Right atrium auricular region (tissue), 2 donors: ENCODE data around the gene BSN. TPM values are rescaled to one million over a fixed set of nuclear protein-coding genes. Genes with fewer than 3 reads are reported as not detected.

Experiments used
- DNase-seq: peaks from one replicate; pipeline ENCODE4 v3.0.0-alpha.2; 2019; ENCODE audit warnings: low spot score
- H3K27ac ChIP-seq, 2 donors: fragments of 200-600 bp; sonication (generic); 1 replicate in 1 of 2; 2 replicates in 1 of 2; pipeline ENCODE4 v1.5.1; 2016 to 2019
- H3K27me3 ChIP-seq, 2 donors: fragments of 200-600 bp; sonication (generic); one replicate each; pipeline versions ENCODE4 v1.5.1 to v1.6.0; 2017 to 2019
- H3K36me3 ChIP-seq: fragments of 200-600 bp; sonication (generic); one replicate; pipeline ENCODE4 v1.5.1; 2016
- H3K4me1 ChIP-seq, 2 donors: fragments of 200-600 bp; sonication (generic); one replicate each; pipeline versions ENCODE4 v1.5.1 to v1.6.0; 2017 to 2019
- H3K4me3 ChIP-seq, 2 donors: fragments of 200-600 bp; sonication (generic); 1 replicate in 1 of 2; 2 replicates in 1 of 2; pipeline ENCODE4 v1.5.1; 2017 to 2019; ENCODE audit warnings: mild to moderate bottlenecking in 1 of 2, moderate library complexity in 1 of 2
- H3K9me3 ChIP-seq, 2 donors: fragments of 200-600 bp; sonication (generic); one replicate each; pipeline ENCODE4 v1.5.1; 2019
- CTCF ChIP-seq, 2 donors: fragments of 200-600 bp; sonication (generic); IDR thresholded peaks; one replicate each; pipeline ENCODE4 v1.5.1; 2019; ENCODE audit warnings: antibody characterized with exemption in 2 of 2
- total RNA-seq, 2 donors: library from RNA; depleted of rRNA; stranded (reverse); fragments of >200 nt; gene quantifications; one replicate each; pipeline ENCODE4 v1.1.0, GENCODE V29; 2016

Gene BSN
- total RNA-seq, 2 donors from 2014 or later: 0.41 to 0.63 TPM

GRCh38 chr3:49671291-49672288, 117.3 kb downstream of the BSN start:
- H3K4me1 ChIP-seq: peaks cover 0 to 18% of the 10 kb centered on the region in 2 donors
- TF ChIP-seq CTCF (IDR thresholded peaks at IDR 0.05): peak; percentile 72 to 80
- H3K4me3 ChIP-seq: no peak overlapping the region
- H3K27me3 ChIP-seq: no peaks in the 10 kb centered on the region
- DNase-seq: no peak
- H3K9me3 ChIP-seq: no peaks in the 10 kb centered on the region
- no peak overlapping the region for H3K27ac ChIP-seq
- H3K36me3 ChIP-seq: peaks cover 9% of the 10 kb centered on the region

DNA sequence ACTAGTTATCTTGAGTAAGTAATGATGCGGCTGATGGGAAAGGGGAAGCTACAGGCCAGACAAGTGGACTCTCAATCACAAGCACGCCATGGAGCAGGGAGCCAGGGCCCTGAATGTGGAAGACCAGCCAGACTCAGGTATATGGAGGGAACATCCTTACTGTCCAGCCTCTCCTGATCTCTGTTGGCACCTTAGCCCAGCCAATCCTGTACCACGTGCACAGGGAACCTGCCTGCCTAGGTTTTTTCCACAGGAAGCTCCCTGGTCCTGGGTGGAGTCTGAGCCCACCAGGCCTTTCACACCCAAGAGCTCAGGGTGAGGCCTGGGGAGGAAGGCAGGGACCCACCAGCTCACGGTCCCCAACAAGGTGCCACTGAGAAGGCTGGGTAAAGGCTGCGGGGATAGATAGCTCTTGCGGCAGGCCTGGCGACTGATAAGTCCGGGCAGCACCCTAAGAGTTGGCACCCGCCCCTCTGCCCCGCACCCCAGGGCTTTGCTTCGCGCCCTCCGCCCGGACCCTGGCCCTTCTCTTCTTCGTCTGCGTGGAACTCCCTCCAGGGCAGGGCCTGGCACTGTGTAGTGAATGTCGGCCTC, 118.9 kb downstream of the BSN start:
- no peak for DNase-seq
- H3K27ac ChIP-seq: peak overlapping the region; percentile 82 to 91
- peak overlapping the region; percentile 77 to 87 for H3K4me3 ChIP-seq
- H3K27me3 ChIP-seq: no peaks in the 10 kb centered on the region
- H3K36me3 ChIP-seq: peaks cover 26% of the 10 kb centered on the region
- no peak for TF ChIP-seq CTCF (IDR thresholded peaks at IDR 0.05)
- H3K4me1 ChIP-seq: peaks cover 0 to 18% of the 10 kb centered on the region in 2 donors
- no peaks in the 10 kb centered on the region for H3K9me3 ChIP-seq

GRCh38 chr3:49673715-49674496, 119.6 kb downstream of the BSN start, which contains the start of gene APEH:
Gene APEH, plus strand, starts transcription at chr3:49674351. Its CDS starts 51 bp downstream, at chr3:49674402.
- no peak for TF ChIP-seq CTCF (IDR thresholded peaks at IDR 0.05)
- peaks cover 32% of the 10 kb centered on the region for H3K36me3 ChIP-seq
- DNase-seq: peak; percentile 97

DNA sequence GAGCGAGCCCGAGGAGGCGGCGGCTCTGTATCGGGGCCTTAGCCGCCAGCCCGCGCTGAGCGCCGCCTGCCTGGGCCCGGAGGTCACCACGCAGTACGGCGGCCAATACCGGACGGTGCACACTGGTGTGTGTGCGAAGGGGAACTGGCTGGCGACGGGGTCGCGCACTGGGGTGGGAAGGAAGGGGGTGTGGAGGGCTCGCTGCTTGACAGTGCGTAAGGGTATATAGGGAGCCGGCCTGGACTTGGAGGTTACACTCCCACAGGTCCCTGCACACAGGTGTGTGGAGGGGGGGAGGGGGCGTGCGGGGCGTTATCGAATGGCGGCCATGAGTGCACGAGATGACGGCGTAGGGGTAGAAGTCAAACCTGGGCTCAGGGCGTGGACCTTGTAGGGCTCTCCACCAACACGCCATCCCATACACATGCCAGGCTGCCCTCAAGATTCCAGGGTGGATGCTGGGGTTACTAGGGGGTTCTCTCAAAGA, 120.3 kb downstream of the BSN start:
- H3K27me3 ChIP-seq: no peaks in the 10 kb centered on the region
- H3K36me3 ChIP-seq: peaks cover 39% of the 10 kb centered on the region
- H3K27ac ChIP-seq: peak overlapping the region; percentile 82 to 91
- peaks cover 0 to 18% of the 10 kb centered on the region in 2 donors for H3K4me1 ChIP-seq
- H3K4me3 ChIP-seq: peak overlapping the region; percentile 77 to 87
- H3K9me3 ChIP-seq: no peaks in the 10 kb centered on the region
- TF ChIP-seq CTCF (IDR thresholded peaks at IDR 0.05): peak in 1 of 2 donors; percentile 28
- no peak for DNase-seq

More at GRCh38 chr3:49673715-49674496, 119.6 kb downstream of the BSN start, which contains the start of gene APEH:
- H3K4me3 ChIP-seq: peak within 1 kb of the TSS; percentile 77 to 87
- H3K4me1 ChIP-seq: peaks cover 0 to 18% of the 10 kb centered on the region in 2 donors
- H3K9me3 ChIP-seq: no peaks in the 10 kb centered on the region
- no peaks in the 10 kb centered on the region for H3K27me3 ChIP-seq
- peak within 1 kb of the TSS; percentile 82 to 91 for H3K27ac ChIP-seq

DNA sequence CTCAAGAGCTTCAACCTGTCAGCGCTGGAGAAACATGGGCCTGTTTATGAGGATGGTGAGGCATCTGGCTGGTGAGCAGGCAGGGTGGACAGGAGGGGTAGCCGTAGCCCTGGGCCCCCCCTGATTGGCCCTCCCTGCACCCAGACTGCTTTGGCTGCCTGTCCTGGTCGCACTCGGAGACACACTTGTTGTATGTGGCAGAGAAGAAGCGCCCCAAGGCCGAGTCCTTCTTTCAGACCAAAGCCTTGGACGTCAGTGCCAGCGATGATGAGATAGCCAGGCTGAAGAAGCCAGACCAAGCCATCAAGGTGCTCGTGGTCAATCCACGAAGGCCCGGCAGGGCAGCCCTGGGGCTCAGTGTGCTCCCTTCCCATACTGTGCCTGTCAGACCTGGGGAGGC, 121.6 kb downstream of the BSN start:
- no peak for TF ChIP-seq CTCF (IDR thresholded peaks at IDR 0.05)
- peaks cover 52% of the 10 kb centered on the region for H3K36me3 ChIP-seq

More for the DNA sequence above, 121.6 kb downstream of the BSN start:
- Histone ChIP-seq H3K4me3 (no peak overlapping the region), H3K27ac (no peak overlapping the region), H3K9me3 (no peaks in the 10 kb centered on the region), H3K4me1 (peaks cover 0 to 18% of the 10 kb centered on the region in 2 donors), H3K27me3 (no peaks in the 10 kb centered on the region)
- DNase-seq: no peak
